Tibial artery (tissue), 4 donors: ENCODE measurements around the gene TEAD4.

ENCODE experiments used
- DNase-seq, 2 donors: peaks; one replicate each; pipeline ENCODE4 v3.0.0-alpha.2; 2019
- H3K27ac ChIP-seq, 2 donors: fragments of 200-600 bp; sonication (generic) in 1 of 2; 1 replicate in 1 of 2; 2 replicates in 1 of 2; pipeline ENCODE4 v1.5.1; 2018 to 2019; ENCODE audit warnings: mild to moderate bottlenecking in 1 of 2
- H3K27me3 ChIP-seq, 2 donors: fragments of 200-600 bp; sonication (generic) in 1 of 2; one replicate each; pipeline versions ENCODE4 v1.5.1 to v1.6.0; 2016 to 2019
- H3K36me3 ChIP-seq, 3 donors: fragments of 200-600 bp; sonication (generic) in 2 of 3; one replicate each; pipeline ENCODE4 v1.5.1; 2016 to 2019; ENCODE audit warnings: mild to moderate bottlenecking in 2 of 3
- H3K4me1 ChIP-seq, 4 donors: fragments of 200-600 bp; sonication (generic) in 2 of 4; 1 replicate in 3 of 4; 2 replicates in 1 of 4; pipeline ENCODE4 v1.5.1; 2016 to 2019
- H3K4me3 ChIP-seq, 2 donors: fragments of 200-600 bp; sonication (generic) in 1 of 2; 1 replicate in 1 of 2; 2 replicates in 1 of 2; pipeline ENCODE4 v1.5.1; 2018 to 2019; ENCODE audit warnings: mild to moderate bottlenecking in 2 of 2
- H3K9me3 ChIP-seq, 3 donors: fragments of 200-600 bp; sonication (generic) in 1 of 3; one replicate each; pipeline ENCODE4 v1.5.1; 2016 to 2019
- CTCF ChIP-seq, 2 experiments: fragments of 200-600 bp in 1 of 2; fragments of 450-650 bp in 1 of 2; IDR thresholded peaks; one replicate each; pipeline ENCODE4 v1.5.1; 2017 to 2019; ENCODE audit warnings: antibody characterized with exemption in 2 of 2, mild to moderate bottlenecking in 1 of 2, moderate library complexity in 1 of 2
- intact Hi-C: fragments of 100-400 bp; cut with DNase I; formaldehyde crosslinking; loops from one replicate; pipeline ENCODE4 v1.15.0; 2023; ENCODE audit warnings: low total_unique reads

TEAD4 gene

GRCh38 chr12:3035815-3036702 lies 76.9 kb downstream of the TEAD4 start:
- no peaks in the 10 kb centered on the region for H3K27me3 ChIP-seq
- H3K36me3 ChIP-seq: peaks cover 18 to 56% (median 36%) of the 10 kb centered on the region in 3 donors
- H3K27ac ChIP-seq: no peak overlapping the region
- no peak for TF ChIP-seq CTCF (IDR thresholded peaks at IDR 0.05)
- intact Hi-C loops: loop anchor here (10.0 kb wide), 1 partner anchor 181 kb away; the partner anchor contains the start of gene TEX52
- H3K4me1 ChIP-seq: peaks cover 0 to 6% (median 0%) of the 10 kb centered on the region in 4 donors
- H3K4me3 ChIP-seq: no peak overlapping the region
- H3K9me3 ChIP-seq: no peaks in the 10 kb centered on the region
- DNase-seq: no peak

GRCh38 chr12:3036901-3037600 lies 77.9 kb downstream of the TEAD4 start:
- Histone ChIP-seq H3K4me1 (peaks cover 0 to 11% (median 3%) of the 10 kb centered on the region in 4 donors), H3K27ac (no peak overlapping the region), H3K36me3 (peaks cover 18 to 50% (median 32%) of the 10 kb centered on the region in 3 donors), H3K9me3 (no peaks in the 10 kb centered on the region), H3K27me3 (no peaks in the 10 kb centered on the region), H3K4me3 (no peak overlapping the region)
- intact Hi-C loops: loop anchor here (10.0 kb wide), 1 partner anchor 182 kb away; the partner anchor contains the start of gene TEX52
- DNase-seq: no peak
- TF ChIP-seq CTCF (IDR thresholded peaks at IDR 0.05): no peak

GRCh38 chr12:3038166-3038565 lies 79.0 kb downstream of the TEAD4 start:
- Histone ChIP-seq H3K27me3 (no peaks in the 10 kb centered on the region), H3K27ac (no peak overlapping the region), H3K9me3 (no peaks in the 10 kb centered on the region), H3K4me1 (peaks cover 0 to 16% (median 7%) of the 10 kb centered on the region in 4 donors), H3K36me3 (peaks cover 18 to 43% (median 32%) of the 10 kb centered on the region in 3 donors), H3K4me3 (no peak overlapping the region)
- DNase-seq: no peak
- intact Hi-C loops: loop anchor here (10.0 kb wide), 1 partner anchor 183 kb away; the partner anchor contains the start of gene TEX52
- TF ChIP-seq CTCF (IDR thresholded peaks at IDR 0.05): no peak

GRCh38 chr12:3038926-3039510 lies 79.8 kb downstream of the TEAD4 start:
- Histone ChIP-seq H3K4me1 (peaks cover 0 to 13% (median 7%) of the 10 kb centered on the region in 4 donors), H3K9me3 (no peaks in the 10 kb centered on the region), H3K4me3 (no peak overlapping the region), H3K27me3 (no peaks in the 10 kb centered on the region), H3K36me3 (peaks cover 18 to 43% (median 32%) of the 10 kb centered on the region in 3 donors), H3K27ac (no peak overlapping the region)
- DNase-seq: no peak
- TF ChIP-seq CTCF (IDR thresholded peaks at IDR 0.05): no peak
- intact Hi-C loops: loop anchor here (10.0 kb wide), 1 partner anchor 184 kb away; the partner anchor contains the start of gene TEX52

GRCh38 chr12:3040026-3040656 lies 80.9 kb downstream of the TEAD4 start:
- H3K27me3 ChIP-seq: no peaks in the 10 kb centered on the region
- H3K27ac ChIP-seq: no peak overlapping the region
- H3K4me1 ChIP-seq: peaks cover 0 to 10% (median 7%) of the 10 kb centered on the region in 4 donors
- H3K36me3 ChIP-seq: peaks cover 18 to 43% (median 32%) of the 10 kb centered on the region in 3 donors
- no peak for DNase-seq
- intact Hi-C loops: no loop called here
- no peaks in the 10 kb centered on the region for H3K9me3 ChIP-seq
- no peak overlapping the region for H3K4me3 ChIP-seq
- TF ChIP-seq CTCF (IDR thresholded peaks at IDR 0.05): no peak
